ENCODE data around the gene UBE2S.
"Not testable (repeated sequence)": the region's sequence is repeated elsewhere in the genome, so short reads cannot be mapped to it uniquely, and the experiment has no call there.

The UBE2S gene

DNA sequence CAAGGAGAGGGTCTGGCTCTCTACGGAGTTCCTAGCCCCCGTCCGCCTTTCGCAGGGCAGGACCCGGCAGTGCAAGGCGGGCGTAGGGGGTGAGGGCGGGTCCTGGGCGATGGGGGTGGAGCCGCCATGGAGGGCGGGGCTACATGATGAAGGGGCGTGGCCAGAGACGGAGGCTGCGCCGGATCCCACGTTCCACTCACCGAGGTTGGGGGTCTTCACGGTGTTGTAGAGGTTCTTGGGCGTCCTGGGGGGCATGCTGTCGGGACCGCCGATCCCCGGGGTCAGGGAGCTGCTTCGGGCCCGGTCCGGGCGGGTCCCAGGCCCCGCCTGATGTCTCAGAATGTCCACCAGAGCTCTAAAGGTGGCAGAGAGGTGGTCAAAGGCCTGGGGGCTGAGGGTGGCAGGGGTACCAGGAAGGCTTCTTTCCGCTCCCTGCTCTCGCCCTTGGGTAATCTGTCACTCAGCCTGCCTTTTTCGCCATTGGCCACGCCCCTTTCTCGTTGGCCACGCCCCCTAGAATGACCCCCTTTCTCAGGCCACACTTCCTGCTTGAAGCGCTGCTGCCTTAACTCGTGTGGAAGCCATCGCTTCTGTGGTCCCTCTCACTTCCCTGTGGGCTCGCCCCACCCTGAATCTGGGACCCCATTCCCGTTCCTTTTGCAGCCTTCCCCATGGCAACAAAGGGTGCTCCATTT lies 33.0 kb upstream of the UBE2S start:
- DNase-seq (ENCODE audit: low spot score): peak; percentile 34

DNA sequence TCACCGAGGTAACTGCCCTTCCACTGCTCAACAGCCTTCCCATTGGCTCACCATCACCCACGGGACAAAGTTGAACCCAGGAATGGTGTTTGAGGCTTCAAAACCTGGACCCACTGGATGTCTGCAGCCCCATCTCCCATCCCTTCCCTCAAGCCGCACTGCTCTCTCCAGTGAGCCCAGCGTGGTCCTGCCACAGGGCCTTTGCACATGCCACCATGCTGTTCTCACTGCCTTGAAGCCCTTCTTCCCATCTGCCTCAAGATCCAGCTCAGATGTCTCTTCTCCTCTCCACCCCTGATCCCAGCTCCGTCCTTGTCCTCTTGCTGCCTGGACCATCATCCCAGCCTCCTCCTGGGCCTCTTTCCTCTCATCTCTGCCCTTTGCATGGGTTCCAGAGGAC lies 31.5 kb upstream of the UBE2S start:
- no peak for DNase-seq (ENCODE audit: low spot score)

DNA sequence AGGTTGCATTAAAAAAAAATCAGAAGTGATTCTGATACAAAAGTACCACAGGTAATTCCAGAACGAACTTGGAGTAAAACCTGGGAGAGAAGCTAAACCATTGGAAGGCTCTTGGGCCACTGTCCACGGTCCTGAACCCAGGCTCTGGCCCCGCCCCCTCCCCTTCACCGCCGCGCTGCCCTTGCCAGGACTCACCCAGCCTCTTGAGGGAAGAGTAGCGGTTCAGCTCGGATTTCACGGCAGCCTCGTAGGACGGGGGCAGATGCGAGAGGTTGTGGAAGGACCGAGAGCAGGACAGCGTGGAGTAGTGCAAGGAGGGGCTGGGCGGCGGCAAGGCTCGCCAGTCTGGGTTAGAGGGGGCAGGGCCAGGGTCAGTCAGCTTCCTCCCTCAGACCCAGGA lies 29.8 kb upstream of the UBE2S start:
- no peak for DNase-seq (ENCODE audit: low spot score)

- DNase-seq (ENCODE audit: low spot score): no peak
Measured at GRCh38 chr19:55436847-55437246, 29.3 kb upstream of the UBE2S start.

- DNase-seq (ENCODE audit: low spot score): no peak
Measured at GRCh38 chr19:55435020-55435419, 27.4 kb upstream of the UBE2S start.

- no peak for DNase-seq (ENCODE audit: low spot score)
Measured at GRCh38 chr19:55434356-55434919, 26.9 kb upstream of the UBE2S start.

- no peak for DNase-seq (ENCODE audit: low spot score)
Measured at GRCh38 chr19:55433292-55433691, 25.7 kb upstream of the UBE2S start.

GRCh38 chr19:55432241-55432959 lies 24.8 kb upstream of the UBE2S start:
- no peak for DNase-seq (ENCODE audit: low spot score)

DNA sequence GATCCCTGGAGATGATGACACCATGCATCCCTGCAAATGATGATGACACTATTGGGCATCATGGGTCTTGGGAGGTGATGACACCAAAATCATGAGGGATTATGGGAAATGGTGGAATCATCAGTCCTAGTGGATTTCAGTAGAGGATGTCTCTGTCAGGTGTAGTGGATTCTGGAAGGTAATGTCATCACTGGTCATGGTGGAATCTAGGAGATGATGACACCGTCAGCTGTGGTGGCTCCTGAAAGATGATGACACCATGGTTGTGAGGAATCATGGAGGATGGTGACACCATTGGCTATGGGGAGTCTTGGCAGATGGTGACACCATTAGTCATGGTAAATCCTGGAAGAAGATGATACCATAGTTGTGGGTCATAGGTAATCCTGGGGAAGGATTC lies 23.6 kb upstream of the UBE2S start:
- no peak for DNase-seq (ENCODE audit: low spot score)

- DNase-seq (ENCODE audit: low spot score): no peak
Measured at GRCh38 chr19:55426042-55426441, 18.5 kb upstream of the UBE2S start.

GRCh38 chr19:55424518-55424917 lies 16.9 kb upstream of the UBE2S start:
- DNase-seq (ENCODE audit: low spot score): no peak

GRCh38 chr19:55423225-55424005 lies 15.8 kb upstream of the UBE2S start:
- DNase-seq (ENCODE audit: low spot score): no peak

- DNase-seq (ENCODE audit: low spot score): not testable (repeated sequence)
Measured at GRCh38 chr19:55421281-55421680, 13.7 kb upstream of the UBE2S start.

DNA sequence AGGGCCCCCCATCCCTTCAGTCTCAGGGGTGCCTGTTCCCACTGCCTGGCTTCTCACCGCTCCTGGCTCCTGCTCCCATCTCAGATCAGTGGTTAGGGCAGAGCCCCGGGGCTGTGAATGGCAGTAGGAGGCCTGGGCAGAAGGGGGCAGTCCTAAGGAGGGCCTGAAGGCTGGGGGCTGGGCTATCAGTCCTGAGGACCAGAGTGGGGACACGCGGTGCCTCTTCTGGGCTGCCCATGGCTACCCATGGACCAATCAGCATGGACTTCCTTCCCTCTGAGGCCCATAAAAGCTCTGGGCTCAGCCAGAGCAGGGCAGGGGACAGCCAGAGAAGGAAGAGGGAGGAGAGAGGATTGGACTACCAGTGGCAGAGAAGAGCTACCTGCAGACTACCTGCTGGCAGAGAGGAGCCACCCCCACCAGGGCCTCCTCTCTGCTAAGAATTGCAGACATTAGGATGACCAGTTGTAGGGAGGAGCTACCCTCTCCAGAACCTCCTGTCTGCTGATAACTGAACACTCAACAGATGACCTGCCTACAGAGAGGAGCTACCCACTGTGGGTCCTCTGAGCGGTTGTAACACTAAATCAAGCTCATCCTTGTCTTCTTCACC lies 12.1 kb upstream of the UBE2S start:
- DNase-seq (ENCODE audit: low spot score): no peak

DNA sequence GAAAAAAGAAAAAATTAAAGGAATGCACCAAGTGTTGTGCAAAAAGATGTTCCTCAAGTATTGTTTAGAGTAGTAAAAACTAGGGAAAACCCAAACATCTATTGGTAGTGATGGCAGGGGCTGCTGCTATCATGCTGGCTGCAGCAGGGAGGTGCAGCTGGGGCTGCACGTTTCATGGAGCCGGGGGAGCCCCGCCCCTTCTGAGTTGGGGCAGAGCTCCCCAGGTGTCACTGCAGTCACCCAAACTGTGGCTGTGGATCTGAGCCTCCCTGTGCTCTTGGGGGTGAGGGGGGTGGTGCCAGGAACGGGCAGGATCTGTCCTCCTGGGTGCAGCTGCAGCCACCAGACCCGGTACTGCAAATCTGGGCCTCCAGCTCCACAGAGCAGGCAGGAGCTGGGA lies 11.5 kb upstream of the UBE2S start:
- DNase-seq (ENCODE audit: low spot score): no peak

GRCh38 chr19:55418185-55418584 lies 10.6 kb upstream of the UBE2S start:
- DNase-seq (ENCODE audit: low spot score): peak; percentile 75

DNA sequence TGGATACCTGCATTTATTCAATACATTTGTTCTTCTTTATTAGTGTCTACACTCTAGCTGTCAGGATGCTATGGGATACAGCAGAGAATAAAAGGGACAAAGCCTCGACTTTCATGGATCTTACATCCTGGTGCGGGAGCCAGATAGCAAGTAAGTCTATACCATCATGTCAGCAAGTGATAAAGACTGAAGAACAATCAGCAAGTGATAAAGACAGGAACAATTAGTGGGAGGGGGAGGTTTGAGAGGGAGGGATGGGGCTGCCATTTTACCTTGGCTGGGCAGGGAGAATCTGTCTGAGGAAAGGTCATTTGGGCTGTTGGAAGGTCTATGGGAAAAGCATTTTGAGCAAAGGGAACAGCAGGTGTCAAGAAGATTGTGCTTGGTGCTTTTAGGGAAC lies 2.6 kb upstream of the UBE2S start:
- DNase-seq (ENCODE audit: low spot score): no peak

DNA sequence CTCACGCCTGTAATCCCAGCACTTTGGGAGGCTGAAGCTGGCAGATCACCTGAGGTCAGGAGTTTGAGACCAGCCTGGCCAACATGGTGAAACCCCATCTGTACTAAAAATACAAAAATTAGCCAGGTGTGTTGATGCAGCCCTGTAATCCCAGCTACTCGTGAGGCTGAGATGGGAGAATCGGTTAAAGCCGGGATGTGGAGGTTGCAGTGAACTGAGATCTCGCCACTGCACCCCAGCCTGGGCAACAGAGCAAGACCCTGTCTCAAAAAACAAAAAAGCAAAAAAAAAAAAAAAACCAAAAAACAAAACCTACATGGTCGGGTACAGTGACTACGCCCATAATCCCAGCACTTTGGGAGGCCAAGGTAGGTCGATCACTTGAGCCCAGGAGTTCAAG lies 1.6 kb upstream of the UBE2S start:
- DNase-seq (ENCODE audit: low spot score): not testable (repeated sequence)

DNA sequence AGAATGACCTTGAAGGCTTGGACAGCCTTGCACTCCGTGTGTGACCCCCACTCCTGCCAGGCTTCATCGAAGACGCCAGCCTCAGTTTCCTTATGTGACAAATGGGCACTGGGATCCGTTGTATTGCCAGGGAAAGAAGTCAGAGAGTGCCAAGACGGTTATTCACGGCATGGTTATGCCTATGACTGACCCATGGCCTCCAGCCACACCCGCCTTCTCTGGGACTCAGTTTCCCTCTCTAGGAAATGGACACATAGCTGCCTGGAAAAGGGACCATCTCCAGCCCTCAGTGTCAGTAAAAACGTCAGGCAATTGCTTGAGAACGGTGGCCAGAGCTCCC lies 915 bp upstream of the UBE2S start:
- DNase-seq (ENCODE audit: low spot score): no peak

DNA sequence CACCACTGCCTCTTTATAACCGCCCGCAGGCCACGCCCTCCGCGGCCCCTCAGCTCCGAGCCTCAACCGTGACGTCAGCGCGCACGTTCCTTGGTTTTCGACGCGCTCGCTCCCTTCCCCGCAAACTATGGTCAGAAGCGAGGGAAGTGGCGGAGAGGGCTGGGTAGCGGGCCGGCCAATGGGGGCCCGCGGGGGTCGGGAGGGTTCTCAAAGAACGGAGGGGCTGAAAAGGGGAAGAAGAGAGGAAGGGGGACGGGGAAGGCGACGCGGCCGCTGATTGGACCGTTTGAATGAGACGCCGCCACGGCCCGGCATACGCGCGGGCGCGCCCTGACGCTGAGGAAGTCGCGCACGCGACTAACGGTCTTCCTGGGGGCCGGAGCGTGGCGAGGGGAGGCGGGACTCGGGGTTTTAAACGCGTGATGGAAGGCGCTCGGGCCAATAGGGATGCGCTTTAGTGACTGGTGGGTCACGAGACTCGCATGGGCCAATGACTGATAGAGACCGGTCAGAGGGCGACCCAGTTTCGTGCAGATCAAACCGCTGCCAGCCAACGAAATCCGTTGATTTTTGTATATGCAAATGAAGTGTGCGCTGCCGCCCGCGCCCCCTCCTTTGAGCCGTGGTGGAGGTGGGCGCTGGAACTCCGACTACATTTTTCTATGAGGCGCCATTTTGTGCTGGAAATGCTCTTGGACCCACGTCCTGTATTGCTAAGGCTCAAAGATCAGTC lies 378 bp upstream of the UBE2S start:
- peak; percentile 99 for DNase-seq (ENCODE audit: low spot score)

DNA sequence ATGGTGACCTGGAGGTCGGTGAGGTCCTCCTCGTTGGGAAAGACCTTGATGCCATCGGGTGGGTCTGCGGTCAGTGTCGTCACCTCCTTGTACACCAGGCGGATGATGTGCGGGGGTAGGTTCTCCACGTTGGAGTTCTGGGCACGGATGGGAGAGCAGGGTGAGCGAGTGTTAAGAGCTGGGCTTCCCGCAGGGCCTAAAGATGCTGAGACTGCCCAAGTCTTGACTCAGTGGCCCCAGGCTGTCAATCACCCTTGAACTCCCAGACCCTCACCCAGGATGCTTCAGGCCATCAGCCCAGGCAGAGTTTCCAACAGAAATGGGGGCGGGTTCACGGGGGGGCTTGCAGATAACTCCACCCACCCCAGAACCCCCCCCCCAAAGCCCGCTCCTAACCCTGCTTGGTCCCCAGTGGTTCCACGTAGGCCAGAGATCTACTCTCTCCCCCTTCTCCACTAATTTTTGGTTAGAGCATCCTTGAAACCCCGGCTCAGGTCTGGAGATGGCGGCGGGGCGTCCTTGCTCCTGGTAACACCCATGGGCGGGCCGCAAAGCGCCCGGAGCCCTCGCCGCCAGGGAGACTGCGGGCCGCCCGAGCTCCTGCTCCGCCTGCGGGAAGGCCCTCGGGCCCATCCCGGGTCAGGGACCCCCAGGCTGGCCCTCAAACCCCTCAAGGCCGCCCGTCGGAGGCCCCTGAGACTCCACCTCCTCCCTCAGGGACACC lies 600 bp downstream of the UBE2S start:
- DNase-seq (ENCODE audit: low spot score): peak; percentile 43
